CD4-positive, alpha-beta T cell treated with Interferon gamma for 1 hour (primary cell): Measurements from ENCODE around the gene APC.
"Not testable (repeated sequence)": the region's sequence is repeated elsewhere in the genome, so short reads cannot be mapped to it uniquely, and the experiment has no call there.

Experiments
- DNase-seq: peaks from one replicate; pipeline ENCODE4 v3.0.0-alpha.2; 2020

Gene APC

DNA sequence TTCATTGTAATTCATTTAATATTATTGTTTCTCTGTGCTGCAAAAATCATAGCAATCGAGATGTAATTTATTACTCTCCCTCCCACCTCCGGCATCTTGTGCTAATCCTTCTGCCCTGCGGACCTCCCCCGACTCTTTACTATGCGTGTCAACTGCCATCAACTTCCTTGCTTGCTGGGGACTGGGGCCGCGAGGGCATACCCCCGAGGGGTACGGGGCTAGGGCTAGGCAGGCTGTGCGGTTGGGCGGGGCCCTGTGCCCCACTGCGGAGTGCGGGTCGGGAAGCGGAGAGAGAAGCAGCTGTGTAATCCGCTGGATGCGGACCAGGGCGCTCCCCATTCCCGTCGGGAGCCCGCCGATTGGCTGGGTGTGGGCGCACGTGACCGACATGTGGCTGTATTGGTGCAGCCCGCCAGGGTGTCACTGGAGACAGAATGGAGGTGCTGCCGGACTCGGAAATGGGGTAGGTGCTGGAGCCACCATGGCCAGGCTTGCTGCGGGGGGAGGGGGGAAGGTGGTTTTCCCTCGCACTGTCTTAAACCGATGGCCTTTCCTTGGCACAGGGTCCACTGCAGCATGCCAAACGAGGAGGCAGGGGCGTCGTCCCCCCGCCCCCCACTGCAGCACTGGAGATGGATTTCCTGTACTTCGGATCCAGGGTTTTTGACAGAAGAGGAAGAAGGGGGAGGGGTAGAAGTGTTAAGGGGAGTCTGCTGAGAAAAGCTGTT lies at the start of gene APC:
Gene APC, plus strand, starts transcription at position 423 of the 728 bp plus-strand sequence. CDS start 17,006 bp downstream, outside the sequence.
- DNase-seq, result peak; percentile 73

DNA sequence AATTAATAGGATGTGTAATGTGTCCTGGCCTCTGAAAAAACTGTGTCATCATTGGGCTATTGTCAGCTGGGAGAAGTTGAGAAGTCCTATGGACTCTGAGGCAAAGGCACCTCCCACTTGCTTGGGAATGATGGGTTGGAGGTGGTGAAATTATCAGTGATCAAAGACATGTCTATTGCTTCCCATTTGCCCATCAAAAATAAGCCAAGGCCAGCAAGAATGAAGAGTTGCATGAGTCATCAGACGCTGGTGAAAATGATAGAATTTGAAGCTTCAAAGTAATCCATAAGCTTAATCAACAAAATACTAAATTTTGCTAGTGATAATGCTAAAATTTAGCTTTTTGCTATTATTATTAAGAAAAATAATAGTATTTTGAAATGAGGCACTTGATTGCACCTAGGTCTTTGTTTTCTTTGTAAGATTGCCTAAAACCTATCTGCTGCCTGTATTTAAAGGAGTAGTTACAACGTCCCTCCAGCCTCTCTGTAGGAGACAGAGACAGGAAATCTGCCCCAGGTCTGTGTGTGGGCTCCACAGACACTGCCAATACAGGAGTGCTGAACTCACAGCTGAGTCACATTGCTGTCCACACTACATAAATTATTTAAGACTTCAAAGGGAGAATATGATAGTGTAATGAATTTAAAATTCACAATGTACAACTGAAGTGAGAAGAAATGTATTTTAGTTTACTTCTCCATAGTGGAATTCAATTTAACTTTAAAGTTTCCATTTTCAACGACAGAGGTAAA lies 48.4 kb upstream of the APC start:
- DNase-seq, result no peak

DNA sequence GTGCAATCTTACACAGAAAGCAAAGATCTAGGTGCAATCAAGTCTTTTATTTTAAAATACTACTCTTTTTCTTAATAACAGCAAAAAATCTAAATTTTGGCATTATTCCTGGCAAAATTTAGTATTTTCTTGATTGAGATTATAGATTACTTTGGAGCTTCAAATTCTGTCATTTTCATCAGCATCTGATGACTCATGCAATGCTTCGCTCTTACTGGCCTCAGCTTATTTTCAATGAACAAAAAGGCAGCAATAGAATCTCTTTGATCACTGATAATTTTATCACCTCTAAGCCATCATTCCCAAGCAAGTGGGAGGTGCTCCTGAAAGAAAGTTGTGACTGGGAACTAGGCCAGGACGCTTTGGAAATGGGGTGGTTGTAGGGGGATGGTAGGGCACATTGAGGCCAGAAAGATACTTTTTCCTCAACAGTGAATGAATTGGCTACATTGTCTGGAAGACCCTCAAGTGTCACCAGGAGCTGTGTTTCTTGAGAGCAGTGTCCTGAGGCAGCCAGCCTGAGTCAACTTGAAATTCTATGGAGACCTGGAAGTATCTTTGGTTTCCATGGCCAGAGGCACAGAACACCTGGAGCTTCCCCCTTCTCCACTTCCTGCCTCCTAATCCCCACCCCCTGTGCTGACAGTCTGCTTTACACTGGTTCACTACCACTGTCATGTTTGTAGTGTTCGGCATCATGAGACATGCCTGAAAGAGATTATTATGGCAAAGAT lies 46.9 kb upstream of the APC start:
- DNase-seq, result no peak

DNA sequence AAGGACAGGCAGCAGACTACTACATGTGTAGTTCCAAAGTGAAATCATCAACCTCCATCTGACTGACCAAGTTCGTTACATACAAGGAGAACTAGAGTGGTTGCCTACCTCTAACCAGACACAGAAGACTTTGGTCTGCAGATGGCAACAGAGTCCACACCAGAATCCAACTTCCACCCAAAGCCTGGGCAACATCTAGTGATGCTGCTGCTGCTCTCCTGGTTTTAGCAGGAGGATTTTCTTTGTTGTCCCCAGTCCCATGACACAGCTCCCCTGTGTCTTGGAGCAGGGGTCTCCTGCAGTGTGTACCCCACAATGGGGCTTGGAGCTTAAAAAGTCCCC lies 46.4 kb upstream of the APC start:
- DNase-seq, result no peak

DNA sequence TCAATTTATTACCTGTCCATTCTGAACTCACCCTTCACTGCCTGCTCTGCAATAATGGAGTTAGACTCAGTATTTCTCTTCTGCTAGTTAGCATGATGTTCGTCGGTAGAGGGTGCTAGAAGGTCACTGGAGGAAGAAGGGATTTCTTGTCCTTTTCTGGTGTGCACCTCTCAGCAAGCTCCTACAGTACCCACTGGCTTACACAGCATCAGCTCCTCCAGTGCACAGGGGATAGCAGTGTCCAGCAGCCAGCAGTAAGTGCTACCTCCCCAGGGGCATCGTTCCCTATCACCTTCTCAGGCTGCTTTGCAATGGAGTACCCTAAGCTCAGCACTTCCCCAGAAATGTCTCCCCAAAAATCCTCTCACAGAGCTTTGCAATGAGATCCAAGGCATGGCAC lies 45.9 kb upstream of the APC start:
- no peak for DNase-seq

DNA sequence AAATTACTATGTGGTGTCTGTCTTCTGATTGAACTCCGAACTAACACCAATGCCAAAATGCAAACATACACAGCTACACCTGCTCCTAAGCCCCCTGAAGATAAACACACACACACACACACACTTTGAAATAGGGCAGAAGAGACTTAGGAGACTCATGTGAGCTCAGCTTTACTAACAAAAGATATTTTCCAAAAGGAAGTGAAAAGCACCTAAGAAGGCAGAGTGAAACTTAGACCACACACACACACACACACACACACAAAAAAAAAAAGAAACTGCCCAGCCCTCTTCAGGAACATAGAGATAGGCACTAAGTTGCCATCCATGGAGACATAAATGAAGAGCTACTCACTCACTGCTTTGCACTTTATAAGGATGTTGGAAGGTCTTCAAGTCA lies 45.2 kb upstream of the APC start:
- DNase-seq, result no peak

DNA sequence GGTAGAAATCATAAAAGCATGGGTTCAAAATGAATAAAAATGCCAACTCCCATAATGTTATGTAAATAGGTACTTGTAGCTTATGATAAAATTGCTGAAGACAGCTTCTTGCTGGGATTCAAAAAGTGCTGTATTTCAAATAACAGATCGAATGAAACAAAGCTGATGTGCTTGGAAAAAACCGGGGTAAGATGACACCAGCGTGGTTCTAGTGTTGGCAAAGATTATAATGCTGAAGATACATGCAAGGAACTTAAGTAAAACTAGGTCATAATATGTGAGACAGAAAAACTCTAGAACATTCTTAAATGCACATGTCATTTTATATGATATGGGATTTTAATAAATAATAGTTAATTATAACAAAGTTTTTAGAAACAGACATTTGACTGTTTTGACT lies 44.4 kb upstream of the APC start:
- no peak for DNase-seq

DNA sequence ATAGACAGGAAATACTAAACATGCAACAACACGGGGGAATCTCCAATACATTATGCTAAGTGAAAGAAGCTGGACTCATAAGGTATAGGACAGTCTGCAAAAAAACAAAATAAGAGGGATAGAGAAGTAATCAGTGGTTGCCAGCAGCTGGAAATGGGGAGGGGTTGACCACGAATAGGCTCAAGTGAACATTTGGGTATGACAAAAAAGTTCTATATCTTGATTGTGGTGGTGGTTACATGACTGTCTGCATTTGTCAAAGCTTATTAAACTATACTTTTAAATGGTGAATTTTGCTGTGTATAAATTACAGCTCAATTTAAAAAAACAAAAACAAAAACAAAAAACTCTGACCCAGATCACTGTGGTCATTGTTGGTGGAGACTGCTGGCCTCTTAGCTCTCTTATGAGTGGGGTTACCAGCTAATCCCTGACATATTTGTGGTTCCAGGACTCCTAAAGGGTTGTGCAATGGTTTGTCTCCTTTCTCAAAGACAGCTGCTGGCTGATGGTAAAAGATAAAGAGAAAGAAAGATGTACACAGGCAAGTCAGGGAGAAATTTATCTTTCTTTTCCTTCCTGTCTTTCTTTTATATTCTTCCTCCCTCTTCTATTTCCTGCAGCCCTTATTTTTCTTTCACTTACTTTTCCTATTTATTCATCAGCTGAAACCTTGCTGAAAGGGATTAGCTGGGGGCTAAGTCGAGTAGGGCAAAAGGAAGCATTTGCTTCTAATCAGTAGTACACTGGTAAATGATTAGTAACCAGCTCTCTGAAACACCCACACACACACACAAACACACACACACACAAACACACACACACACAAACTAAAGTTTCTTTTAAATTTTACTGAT lies 42.6 kb upstream of the APC start:
- DNase-seq, result no peak

DNA sequence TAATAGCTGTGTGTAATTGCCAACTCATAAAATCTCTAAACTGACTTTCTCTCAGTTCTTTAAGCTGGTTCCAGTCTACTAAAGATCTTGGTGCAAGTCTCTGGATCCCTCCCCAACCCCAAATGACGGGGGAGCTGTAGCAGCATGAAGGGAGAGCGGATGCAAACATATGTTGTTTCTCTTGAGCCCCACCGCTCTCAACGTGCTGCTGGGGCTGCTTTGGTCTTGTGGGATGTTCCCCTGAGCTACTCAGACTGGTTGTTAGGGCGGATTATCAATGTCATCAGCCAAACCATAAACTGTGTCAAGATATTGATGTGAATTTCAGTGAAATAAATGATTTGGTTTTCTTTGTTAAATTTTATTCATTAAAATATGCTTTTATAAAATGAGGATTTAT lies 40.9 kb upstream of the APC start:
- no peak for DNase-seq

DNA sequence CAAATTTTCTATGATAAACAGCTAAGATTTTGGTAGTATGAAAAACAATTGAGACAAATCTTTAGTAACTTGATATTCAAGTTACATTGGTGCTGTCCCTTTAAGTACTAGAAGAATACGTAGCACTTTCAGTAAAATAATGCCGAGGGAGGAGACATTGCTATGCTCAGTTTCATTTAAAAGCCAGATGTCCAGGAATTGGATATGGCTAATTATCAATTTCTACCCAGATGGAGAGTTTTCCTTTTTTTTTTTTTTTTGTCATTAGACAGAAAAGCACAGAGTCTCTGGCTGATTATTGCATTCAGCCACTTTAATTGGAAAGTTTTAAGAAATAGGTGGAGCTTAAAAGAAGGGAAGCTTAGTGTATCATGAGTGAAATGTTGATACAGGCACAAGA lies 40.4 kb upstream of the APC start:
- DNase-seq, result no peak

DNA sequence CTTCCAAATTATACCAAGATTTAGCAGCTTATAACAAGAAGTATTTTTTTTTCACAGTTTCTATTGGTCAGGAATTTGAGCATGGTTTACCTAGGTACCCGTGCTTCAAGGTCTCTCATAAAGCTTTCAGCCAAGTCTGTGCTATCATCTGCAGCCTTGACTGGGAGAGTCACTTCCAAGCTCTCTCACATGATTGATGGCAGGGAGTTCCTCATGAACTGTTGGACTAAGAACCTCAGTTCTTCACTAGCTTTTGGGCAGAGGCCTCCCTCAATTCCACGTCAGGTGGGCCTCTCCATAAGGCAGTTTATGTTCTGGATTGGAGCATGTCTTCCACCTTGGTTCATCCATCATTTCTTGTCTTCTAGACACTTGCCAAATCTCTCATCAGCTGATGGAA lies 39.9 kb upstream of the APC start:
- DNase-seq, result no peak

DNA sequence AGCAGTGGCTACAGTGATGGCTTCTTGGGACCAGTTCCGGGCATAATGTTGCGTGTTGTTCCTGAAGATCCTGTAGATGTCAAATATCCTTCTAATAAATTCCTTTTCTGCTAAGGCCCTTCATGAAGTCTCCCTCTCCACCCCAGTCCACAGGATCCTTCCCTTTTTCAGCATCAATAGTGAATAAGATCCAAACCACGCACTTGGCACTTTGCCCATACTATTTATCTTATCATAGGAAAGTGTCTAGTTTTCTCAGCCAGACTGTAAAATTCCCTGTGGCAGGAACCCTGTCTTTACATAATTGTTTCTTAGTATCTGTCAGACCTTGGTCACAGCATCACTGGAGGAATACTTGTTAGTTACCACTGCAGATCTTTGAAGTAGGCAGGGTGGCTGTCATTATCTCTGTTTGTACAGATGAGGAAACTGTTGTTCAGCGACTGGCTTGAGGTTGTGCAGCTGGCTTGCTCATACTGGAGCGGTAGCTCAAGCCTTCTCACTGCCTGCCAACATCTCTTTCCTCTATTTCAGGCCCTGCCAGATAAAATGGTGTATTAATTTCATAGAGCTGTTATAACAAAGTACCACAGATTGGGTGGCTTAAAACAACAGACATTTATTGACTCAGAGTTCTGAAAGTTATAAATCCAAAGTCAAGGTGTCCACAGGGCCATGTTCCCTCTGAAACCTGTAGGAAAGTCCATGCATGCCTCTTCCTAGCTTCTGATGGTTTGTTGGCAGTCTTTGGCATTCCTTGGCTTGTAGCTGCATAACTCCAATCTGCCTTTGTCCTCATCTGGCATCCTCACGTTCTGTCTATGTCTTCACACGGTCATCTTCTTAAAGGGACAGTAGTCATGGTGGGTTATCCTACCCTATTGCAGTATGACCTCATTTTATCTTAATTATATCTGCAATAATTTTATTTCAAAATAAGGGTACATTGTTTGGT lies 33.5 kb upstream of the APC start:
- no peak for DNase-seq

DNA sequence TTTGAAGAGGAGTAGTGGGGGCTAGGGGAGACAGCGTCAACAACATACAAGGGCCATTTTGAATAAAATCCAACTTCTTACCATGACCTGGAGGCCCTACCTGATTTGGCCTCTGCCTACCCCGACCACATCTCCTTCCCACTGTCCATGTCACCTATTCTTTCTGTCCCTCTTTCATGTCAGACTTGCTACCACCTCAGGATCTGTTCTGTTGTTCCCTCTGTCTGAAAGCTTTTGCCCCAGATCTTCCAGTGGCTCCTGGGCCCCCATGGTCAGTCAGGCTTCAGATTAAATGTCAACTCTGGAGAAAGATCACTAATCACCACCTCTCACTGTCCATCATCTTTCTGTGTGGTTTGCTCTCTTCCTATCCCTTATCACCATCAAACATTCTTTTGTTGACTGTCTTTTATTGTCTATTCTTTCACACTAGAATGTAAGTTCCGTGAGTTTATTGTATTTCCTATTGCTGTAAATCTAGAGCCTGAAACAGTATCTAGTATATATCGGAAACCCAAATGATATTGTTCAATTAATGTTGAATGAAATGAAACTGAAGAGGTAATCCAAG lies 31.2 kb upstream of the APC start:
- no peak for DNase-seq

DNA sequence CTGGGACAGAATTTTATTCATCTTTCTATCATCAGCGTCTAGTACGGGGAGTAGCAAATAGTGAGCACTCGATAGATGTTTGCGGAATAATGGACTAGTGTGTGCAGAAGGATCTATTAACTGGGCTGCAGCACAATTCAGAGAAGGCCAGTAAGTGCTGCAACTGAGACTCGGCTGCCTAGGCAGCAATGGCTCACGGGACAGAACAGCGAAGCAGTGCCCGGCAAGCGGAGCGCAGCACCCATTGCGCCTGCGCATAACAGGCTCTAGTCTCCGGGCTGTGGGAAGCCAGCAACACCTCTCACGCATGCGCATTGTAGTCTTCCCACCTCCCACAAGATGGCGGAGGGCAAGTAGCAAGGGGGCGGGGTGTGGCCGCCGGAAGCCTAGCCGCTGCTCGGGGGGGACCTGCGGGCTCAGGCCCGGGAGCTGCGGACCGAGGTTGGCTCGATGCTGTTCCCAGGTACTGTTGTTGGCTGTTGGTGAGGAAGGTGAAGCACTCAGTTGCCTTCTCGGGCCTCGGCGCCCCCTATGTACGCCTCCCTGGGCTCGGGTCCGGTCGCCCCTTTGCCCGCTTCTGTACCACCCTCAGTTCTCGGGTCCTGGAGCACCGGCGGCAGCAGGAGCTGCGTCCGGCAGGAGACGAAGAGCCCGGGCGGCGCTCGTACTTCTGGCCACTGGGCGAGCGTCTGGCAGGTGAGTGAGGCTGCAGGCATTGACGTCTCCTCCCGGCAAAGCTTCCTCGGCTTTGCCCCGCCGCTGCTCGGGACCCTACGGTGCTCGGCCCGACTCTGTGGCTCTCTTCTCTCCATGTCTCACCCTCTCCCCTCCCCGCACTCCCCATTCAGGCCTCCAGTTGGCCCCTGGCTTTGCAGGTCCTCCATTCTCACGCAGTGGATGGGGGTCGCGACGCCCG lies 30.2 kb upstream of the APC start:
- DNase-seq, result peak; percentile 99

DNA sequence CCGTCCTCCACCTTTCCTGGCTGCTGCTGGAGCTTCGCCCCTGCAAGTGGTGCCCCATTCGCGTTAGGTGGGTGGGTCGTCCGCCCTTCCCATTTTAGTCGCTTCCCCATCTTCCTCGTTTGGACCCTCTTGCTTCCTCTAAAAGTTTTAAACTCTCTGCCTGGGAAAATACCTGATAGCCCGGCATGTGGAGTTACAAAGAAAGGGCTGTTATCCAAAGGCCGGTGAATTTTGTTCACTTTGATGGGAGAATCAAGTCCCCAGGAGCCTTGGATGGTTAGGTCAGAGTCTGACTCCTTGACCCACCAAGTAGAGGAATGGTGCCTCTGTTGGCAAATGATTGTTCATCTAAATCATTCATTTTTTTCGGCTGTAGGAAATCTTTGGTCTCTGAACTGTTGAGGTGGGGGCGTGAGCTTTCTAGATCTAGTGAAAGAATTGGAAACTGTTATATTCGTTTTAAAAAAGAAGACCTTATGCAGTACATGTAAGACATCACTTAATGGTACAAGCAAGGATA lies 29.5 kb upstream of the APC start:
- no peak for DNase-seq

DNA sequence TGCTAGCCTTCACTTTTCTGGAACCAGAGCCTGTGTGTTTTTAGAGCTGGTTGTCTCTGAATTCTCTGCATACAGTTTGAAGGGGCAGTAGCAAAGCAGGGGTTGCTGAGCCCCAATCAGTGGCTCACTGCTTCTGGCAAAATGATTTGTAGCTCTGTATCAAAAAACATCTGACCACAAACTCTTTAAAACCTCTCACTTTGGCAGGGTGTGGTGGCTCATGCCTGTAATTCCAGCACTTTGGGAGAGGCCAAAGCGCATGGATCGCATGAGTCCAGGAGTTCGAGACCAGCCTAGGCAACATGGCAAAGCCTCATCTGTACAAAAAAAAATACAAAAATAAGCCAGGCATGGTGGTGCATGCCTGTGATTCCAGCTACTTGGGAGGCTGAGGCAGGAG lies 28.3 kb upstream of the APC start:
- DNase-seq, result no peak

DNA sequence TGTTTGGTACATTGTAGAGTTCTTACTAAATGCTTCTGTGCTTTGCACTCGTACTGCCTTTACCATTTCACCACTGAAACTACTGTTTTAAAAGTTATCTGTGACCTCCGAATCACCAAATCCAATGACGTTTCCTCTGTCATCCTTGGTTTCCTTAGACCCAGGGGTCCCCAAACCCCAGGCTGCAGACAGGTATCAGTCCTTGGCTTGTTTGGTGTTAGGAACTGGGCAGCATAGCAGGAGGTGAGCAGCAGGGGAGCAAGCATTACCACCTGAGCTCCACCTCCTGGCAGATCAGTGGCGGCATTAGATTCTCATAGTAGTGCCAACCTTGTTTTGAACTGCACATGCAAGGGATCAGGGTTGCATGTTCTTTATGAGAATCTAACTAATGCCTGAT lies 26.8 kb upstream of the APC start:
- DNase-seq, result no peak

DNA sequence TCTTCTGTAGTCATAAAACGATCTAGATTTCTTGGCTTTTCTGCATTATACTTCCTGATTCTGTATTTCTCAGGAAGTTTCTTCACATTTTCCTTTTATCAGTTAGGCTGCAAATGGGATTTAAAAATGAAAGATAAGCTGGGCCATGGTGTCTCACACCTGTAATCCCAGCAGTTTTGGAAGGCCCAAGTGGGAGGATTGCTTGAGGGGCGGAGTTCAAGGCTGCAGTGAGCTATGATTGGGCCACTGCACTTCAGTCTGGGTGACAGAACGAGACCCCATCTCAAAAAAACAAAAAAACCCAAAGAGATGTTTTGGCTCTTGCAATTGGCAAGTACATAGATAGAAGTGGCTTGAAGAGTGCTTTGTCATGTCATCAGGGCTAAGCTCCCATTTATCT lies 26.2 kb upstream of the APC start:
- no peak for DNase-seq

DNA sequence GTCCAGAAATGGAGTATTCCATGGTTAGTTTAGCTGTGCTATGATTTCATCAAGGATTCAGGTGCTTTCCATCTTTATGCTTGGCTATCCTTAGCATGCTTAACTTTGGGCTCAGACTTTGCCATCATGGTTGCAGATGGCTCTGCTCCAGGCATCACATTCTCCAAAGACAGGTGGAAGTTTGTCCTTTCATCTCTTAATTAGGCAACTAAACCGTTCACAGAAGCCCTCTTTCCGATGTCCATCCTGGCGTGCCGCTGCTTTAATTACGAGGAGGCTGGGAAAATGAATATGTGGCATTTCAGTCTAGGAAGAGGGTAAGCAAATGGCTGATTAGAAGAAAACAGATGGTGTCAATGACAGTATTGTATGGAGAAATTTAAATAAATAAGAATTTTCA lies 24.5 kb upstream of the APC start:
- DNase-seq, result no peak

DNA sequence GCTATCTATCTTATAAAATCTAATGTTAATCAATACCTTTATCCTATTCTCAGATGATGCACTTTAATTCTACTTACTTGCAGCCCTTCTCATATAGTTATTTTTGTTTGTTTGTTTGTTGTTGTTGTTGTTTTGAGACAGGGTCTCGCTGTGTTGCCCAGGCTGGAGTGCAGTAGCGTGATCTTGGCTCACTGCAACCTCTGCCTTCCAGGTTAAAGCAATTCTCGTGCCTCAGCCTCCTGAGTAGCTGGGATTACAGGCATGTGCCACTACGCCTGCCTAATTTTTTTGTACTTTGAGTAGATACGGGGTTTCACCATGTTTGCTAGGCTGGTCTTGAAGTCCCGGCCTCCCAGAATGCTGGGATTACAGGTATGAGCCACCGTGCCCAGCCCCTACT lies 20.8 kb upstream of the APC start:
- not testable (repeated sequence) for DNase-seq
